GM19238 (cell line): ENCODE data around the gene TTC36.
"Not testable (repeated sequence)": the region's sequence is repeated elsewhere in the genome, so short reads cannot be mapped to it uniquely, and the experiment has no call there.

ENCODE experiments used
- DNase-seq: peaks from one replicate; pipeline ENCODE4 v3.0.0; 2011; ENCODE audit warnings: low spot score; ENCODE audit not compliant: insufficient read length

TTC36 gene, protein sequence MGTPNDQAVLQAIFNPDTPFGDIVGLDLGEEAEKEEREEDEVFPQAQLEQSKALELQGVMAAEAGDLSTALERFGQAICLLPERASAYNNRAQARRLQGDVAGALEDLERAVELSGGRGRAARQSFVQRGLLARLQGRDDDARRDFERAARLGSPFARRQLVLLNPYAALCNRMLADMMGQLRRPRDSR

DNA sequence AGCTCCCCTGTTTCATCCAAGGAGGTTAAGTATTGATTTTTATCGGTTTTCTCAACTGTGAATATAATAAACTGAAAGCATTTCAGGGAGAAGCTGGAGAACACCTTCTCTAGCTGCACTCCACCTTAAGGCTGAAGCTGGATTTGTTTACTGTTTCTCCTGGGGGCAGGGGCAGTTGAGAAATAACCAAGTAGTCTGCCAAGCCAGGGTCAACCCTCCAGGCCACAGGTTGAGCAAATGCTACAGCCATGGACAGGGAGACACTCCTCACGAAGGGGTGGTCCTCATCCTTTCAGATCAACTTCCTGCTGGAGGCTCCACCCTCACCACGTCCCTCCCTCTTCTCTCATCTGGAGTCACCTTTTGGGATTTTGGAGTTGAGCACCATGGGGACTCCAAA lies at the start of gene TTC36:
TSS of gene TTC36 (plus strand) at position 366 of the 400 bp plus-strand sequence. CDS start at position 387, 21 bp downstream.
- DNase-seq, result no peak

DNA sequence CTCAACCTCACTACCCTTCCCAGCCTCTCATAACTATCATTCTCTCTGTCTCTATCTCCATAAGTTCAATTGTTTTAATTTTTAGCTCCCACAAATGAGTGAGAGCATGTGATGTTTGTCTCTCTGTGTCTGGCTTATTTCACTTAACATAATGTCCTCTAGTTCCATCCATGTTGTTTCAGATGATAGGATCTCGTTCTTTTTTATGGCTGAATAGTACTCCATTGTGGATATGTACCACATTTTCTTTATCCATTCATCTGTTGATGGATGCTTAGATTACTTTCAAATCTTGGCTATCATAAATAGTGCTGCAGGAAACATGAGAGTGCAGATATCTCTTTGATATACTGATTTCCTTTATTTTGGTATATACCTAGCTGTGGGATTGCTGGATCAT lies 46.0 kb upstream of the TTC36 start:
- DNase-seq, result not testable (repeated sequence)

DNA sequence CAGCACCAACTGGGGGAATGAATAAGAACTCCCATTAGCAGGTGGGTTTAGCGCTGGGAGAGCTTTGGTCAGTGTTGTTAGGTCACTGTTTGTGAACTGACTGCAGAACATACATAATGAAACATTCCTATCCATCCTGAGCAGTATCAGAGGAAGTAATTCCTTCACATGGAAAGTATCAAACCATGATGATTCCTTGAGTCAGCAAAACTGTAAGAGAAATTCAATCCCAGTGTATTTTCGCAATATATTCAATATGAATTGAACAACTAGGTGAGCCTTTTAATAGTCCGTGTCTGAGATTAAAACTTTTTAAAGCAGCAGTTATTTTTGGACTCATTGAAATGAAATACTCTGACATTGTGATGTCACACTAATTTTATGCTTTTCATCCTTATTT lies 42.9 kb upstream of the TTC36 start:
- no peak for DNase-seq

DNA sequence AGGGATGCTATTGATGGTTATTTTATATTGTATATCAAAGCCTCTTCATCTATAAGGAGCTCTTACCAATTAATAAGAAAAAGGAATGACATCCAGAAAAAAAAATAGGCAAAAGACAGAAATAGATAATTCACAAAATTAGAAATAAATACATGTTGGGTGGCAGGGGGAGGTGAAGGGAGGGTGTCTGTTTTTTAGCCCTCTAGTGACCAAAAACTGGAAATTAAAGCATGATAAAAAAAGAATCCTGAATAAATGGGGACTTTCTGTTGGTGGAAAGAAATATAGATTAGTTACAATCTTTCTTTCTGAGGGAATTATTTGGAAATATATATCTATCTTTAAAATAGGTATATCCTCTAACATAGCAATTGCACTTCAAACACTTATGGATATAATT lies 42.0 kb upstream of the TTC36 start:
- DNase-seq, result no peak

DNA sequence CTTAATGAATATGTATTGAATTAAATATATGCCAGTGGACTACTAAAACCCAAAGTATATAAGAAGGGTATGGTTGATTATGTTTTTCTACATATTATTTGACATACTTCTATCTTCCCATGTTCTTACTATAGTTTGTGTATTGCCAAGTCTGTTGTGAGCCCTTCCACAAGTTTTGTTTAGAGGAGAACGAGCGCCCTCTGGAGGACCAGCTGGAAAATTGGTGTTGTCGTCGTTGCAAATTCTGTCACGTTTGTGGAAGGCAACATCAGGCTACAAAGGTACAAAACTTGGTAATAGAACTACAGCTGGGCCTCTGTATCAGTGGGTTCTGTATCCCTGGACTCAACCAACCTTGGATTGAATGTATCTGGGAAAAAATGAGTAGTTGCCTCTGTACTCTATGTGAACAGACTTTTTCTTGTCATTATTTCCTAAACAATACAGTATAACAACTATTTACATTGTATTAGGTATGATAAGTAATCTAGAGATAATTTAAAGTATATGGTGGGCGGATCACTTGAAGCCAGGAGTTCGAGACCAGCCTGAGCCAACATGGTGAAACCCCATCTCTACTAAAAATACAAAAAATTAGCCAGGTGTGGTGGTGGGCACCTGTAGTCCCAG lies 38.7 kb upstream of the TTC36 start:
- peak; percentile 40 for DNase-seq

DNA sequence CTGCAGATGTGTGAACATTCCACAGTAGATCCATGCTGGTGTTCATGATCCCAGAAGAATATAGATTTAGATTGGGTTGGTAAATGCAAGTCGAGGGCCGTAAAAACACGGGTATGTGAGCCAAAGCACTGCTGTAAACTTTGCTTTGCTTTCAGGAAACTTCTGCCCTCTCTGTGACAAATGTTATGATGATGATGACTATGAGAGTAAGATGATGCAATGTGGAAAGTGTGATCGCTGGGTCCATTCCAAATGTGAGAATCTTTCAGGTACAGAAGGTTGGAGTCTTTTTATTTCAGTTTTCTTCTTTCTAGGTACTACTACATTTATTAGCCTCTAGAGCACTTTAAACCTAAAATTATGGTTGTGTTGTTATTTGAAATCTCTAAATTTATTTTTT lies 36.2 kb upstream of the TTC36 start:
- no peak for DNase-seq

DNA sequence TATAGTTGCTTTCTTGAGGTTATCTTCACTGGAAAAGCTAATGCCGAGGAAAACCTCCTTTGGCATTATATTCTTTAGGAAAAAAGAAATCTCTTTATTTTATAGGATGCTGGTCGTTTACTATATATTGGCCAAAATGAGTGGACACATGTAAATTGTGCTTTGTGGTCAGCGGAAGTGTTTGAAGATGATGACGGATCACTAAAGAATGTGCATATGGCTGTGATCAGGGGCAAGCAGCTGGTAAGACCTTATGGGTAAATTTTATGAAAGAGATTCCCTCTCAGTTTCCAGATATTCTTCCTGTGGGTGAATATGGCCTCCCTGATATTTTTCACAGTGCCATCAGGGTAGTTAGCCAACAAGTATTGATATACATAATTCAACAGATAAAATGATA lies 29.4 kb upstream of the TTC36 start:
- DNase-seq, result no peak

DNA sequence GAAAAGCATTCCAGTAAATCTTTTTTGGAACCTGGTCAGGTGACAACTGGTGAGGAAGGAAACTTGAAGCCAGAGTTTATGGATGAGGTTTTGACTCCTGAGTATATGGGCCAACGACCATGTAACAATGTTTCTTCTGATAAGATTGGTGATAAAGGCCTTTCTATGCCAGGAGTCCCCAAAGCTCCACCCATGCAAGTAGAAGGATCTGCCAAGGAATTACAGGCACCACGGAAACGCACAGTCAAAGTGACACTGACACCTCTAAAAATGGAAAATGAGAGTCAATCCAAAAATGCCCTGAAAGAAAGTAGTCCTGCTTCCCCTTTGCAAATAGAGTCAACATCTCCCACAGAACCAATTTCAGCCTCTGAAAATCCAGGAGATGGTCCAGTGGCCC lies 24.1 kb upstream of the TTC36 start:
- no peak for DNase-seq

DNA sequence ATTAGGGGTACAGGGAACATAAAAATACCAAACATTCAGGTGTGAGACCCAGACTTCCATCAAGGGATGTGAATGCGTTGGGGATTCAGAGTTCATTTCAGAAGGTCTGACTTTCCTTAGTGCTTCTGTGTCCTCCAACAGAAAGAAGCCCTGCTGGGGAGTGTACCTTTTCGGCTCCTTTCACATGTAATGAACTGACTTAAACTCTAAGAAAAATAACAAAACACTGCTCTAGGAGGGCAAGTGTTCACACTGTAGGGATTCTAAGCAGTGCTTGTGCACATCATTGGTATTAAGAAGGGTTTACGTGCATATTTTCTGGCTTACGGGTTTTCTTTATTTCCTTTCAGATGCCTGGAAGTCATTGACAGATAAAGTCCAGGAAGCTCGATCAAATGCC lies 15.7 kb upstream of the TTC36 start:
- no peak for DNase-seq

DNA sequence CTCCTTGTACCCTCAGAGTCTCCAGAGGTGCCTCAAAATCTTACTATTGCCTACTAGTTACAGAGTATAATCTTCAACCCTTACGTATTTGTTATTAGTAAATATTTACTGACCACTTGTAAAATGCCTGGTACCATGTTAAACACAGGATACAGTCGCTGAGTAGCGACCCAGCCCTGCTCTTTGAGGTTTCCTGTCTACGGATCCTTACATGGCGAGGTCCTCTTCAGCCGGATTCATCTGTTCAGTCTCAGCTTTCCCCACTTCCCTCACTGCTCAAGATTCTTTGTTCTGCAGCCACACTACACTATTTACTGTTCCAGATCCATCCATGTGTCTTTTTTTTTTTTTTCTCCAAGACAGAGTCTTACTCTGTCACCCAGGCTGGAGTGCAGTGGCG lies 13.2 kb upstream of the TTC36 start:
- no peak for DNase-seq

DNA sequence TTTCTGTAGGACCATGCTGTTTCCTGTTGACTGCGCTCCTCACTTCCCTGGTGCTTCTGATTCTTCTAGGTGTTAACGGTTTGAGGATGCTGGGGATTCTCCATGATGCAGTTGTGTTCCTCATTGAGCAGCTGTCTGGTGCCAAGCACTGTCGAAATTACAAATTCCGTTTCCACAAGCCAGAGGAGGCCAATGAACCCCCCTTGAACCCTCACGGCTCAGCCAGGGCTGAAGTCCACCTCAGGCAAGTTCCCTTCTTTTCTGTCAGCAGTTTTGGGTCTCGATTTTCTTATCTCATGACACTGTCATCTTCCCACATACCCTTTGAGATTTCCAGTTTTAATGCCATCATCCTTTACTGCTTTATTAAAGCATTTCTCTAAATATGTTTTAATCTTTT lies 7.7 kb upstream of the TTC36 start:
- no peak for DNase-seq

DNA sequence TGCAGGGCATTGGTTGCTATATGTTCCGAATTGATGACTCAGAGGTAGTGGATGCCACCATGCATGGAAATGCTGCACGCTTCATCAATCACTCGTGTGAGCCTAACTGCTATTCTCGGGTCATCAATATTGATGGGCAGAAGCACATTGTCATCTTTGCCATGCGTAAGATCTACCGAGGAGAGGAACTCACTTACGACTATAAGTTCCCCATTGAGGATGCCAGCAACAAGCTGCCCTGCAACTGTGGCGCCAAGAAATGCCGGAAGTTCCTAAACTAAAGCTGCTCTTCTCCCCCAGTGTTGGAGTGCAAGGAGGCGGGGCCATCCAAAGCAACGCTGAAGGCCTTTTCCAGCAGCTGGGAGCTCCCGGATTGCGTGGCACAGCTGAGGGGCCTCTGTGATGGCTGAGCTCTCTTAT lies 5.4 kb upstream of the TTC36 start:
- no peak for DNase-seq

DNA sequence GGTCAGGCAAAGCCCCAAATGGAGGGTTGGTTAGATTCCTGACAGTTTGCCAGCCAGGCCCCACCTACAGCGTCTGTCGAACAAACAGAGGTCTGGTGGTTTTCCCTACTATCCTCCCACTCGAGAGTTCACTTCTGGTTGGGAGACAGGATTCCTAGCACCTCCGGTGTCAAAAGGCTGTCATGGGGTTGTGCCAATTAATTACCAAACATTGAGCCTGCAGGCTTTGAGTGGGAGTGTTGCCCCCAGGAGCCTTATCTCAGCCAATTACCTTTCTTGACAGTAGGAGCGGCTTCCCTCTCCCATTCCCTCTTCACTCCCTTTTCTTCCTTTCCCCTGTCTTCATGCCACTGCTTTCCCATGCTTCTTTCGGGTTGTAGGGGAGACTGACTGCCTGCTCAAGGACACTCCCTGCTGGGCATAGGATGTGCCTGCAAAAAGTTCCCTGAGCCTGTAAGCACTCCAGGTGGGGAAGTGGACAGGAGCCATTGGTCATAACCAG lies 4.7 kb upstream of the TTC36 start:
- no peak for DNase-seq

DNA sequence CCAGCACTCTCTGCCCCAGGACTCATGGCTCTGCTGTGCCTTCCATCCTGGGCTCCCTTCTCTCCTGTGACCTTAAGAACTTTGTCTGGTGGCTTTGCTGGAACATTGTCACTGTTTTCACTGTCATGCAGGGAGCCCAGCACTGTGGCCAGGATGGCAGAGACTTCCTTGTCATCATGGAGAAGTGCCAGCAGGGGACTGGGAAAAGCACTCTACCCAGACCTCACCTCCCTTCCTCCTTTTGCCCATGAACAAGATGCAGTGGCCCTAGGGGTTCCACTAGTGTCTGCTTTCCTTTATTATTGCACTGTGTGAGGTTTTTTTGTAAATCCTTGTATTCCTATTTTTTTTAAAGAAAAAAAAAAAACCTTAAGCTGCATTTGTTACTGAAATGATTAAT lies 2.9 kb upstream of the TTC36 start:
- DNase-seq, result no peak

DNA sequence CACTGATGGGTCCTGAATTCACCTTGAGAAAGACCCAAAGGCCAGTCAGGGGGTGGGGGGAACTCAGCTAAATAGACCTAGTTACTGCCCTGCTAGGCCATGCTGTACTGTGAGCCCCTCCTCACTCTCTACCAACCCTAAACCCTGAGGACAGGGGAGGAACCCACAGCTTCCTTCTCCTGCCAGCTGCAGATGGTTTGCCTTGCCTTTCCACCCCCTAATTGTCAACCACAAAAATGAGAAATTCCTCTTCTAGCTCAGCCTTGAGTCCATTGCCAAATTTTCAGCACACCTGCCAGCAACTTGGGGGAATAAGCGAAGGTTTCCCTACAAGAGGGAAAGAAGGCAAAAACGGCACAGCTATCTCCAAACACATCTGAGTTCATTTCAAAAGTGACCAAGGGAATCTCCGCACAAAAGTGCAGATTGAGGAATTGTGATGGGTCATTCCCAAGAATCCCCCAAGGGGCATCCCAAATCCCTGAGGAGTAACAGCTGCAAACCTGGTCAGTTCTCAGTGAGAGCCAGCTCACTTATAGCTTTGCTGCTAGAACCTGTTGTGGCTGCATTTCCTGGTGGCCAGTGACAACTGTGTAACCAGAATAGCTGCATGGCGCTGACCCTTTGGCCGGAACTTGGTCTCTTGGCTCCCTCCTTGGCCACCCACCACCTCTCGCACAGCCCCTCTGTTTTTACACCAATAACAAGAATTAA lies 2.4 kb upstream of the TTC36 start:
- no peak for DNase-seq

DNA sequence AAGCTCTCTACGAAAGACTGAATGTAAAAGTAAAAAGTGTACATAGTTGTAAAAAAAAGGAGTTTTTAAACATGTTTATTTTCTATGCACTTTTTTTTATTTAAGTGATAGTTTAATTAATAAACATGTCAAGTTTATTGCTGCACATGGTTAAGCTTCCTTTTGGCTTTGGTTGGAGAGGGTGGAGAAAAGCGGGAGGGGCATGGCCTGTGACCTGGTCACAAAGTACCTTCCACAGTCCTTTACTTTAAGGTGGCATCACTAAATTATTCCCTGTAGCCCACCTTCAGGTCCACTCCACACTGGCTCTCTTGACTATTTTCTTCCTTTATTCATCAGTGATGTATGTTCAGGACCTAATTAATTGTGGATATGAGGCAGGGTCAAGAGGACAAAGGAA lies 586 bp upstream of the TTC36 start:
- no peak for DNase-seq

DNA sequence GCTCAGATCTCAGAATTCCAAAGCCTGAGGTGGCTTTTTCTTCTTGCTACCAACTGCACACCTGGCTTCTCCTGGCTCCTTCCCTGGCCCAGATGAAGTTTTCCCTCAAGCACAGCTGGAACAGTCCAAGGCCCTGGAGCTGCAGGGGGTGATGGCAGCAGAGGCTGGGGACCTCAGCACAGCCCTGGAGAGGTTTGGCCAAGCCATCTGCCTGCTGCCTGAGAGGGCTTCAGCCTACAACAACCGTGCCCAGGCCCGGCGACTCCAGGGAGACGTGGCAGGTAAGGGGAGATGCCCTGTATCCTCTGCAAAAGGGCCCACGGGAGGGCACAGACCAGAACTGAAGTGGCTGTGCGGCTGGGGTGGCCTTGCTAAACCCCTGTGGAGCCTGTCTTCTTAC lies 1.2 kb downstream of the TTC36 start:
- DNase-seq, result no peak

DNA sequence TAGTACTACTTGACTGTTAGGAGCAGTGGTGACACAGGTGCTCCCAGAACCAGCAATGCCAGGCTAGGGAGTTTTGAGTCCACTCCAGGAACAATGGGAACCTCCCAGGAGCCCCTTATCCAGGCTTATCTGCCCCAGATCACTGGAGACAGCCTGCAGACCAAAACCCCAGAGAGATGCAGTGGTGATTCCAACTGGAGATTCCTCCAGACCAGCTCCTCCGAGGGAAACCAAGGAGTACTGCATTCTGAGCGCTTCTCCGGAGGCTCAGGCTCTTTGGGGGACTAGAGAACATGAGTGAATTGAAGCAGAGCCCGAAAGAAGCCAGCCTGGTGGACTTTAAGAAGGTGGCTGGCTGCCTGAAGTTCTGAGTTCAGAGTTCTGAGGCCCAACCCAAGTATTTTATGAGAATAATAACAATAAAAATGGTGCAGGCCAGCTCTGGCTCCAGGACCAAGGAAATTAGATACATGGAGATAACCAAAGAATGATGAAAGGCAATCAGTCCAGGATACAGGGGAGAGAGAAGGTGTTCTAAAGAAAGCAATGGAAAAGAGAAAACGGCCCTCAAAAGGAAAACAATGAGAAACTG lies 2.4 kb downstream of the TTC36 start:
- no peak for DNase-seq

DNA sequence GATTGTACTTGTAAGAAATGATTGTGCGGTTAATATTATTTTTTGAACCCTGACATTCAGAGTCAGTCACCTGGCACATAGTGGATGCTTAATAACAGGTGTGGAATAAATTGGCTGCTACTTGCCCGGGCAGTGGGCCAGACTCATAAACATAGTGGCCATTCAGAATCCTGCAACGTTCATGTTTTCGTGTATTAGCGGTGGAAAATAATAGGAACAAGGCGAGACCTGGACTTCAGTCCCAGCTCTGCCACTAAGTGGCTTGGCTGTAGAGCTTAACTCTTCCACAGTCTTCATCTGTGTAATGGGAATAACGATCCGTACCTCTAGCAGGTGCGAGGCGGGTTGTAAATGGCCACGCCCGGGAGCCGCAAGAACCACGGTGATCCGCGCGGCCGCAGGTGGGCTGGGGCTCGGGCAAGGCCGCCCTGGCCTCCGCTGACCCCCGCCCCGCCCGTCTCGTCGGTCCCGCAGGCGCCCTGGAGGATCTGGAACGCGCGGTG lies 3.0 kb downstream of the TTC36 start:
- no peak for DNase-seq

DNA sequence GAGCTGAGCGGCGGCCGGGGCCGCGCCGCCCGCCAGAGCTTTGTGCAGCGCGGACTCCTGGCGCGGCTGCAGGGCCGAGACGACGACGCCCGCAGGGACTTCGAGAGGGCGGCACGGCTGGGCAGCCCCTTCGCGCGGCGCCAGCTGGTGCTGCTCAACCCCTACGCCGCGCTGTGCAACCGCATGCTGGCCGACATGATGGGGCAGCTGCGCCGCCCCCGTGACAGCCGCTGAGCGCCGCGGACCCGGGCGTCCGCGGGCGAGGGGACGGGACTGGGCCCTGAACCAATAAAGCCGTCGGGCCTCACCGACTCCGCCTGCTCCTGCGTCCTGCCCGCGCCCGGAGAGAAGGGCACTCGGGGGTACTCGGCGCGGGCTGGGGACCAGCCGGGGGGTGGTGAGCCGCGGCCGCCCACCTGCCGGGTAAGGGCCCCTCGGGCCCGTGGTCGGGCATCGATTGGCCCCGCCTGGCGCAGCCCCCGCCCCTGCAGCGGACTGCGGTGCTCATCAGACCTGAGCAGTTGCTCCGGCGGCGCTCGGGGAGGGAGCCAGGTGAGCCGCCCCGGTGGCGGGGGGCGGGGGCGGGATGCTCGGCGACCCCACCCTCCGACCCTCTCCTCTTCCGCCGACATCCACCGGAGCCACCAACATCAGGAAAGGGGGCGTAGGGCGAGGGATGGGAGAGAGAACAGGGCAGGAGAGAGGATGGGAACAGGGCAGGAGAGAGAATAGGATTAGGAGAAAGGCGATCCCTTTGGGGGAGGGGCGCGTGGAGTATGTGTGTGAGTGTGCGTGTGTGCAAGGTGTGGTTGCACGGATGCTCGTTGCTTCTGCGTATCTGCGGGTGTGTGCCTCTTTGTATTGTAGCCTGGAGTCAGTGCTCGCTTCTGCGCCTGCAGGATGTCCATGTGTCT lies 3.7 kb downstream of the TTC36 start, which contains the start of gene TMEM25:
TSS of gene TMEM25 (plus strand) at position 510 of the 914 bp plus-strand sequence. CDS start 610 bp downstream, outside the sequence.
- peak; percentile 81 for DNase-seq

DNA sequence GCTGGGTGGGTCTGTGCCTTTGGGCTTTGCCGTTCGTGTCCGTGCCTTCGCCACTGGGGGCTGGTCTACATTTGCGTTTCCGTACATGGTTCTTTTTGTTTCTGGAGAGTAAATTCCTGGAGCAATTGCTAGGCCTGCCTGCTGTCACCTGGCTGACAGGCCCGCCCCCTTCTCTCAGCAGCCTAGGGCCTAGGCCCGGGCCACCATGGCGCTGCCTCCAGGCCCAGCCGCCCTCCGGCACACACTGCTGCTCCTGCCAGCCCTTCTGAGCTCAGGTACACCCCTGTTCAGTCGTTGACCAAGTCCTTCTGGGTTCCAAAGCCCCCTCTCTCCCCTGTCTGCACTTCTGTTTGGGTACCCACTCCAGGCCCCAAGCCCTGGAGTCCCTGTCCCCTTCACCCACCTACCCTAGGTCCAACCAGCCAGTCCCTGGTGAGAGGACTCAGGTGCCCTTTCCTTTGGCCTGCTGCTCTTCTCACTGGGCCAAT lies 4.4 kb downstream of the TTC36 start:
- DNase-seq, result no peak
